Measurements from ENCODE around the gene SPINK1.

DNA sequence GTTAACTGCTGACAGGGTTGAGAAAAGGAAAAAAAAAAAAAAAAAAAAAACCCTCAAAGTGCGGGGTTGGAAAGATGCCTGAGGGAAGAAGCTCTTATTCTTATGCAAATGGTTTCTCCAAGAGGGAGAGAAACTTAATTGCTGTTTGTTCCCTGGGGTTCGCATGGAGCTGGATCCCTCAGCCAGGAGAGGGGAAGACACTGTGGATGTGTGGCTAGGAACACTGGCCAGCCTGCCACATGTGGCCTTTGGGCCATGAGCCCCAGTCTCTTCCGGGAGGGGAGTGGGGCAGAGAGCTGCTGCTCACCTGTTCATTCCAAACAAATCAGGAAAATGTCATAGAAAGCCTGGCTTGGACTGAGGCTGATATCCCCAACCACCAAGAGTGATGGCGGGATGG lies 37.6 kb upstream of the SPINK1 start:
- no peak for TF ChIP-seq POLR2AphosphoS5 (IDR thresholded peaks at IDR 0.05)
- TF ChIP-seq CTCF (IDR thresholded peaks at IDR 0.05; ENCODE audit: poor library complexity, severe bottlenecking): no peak
- TF ChIP-seq RAD21 (conservative IDR thresholded peaks at IDR 0.05): no peak
- TF ChIP-seq EP300 (conservative IDR thresholded peaks at IDR 0.05; ENCODE audit: poor library complexity, severe bottlenecking): no peak
- TF ChIP-seq TAF1 (IDR thresholded peaks at IDR 0.05; ENCODE audit: low read depth): no peak
- TF ChIP-seq, protein P1, sequence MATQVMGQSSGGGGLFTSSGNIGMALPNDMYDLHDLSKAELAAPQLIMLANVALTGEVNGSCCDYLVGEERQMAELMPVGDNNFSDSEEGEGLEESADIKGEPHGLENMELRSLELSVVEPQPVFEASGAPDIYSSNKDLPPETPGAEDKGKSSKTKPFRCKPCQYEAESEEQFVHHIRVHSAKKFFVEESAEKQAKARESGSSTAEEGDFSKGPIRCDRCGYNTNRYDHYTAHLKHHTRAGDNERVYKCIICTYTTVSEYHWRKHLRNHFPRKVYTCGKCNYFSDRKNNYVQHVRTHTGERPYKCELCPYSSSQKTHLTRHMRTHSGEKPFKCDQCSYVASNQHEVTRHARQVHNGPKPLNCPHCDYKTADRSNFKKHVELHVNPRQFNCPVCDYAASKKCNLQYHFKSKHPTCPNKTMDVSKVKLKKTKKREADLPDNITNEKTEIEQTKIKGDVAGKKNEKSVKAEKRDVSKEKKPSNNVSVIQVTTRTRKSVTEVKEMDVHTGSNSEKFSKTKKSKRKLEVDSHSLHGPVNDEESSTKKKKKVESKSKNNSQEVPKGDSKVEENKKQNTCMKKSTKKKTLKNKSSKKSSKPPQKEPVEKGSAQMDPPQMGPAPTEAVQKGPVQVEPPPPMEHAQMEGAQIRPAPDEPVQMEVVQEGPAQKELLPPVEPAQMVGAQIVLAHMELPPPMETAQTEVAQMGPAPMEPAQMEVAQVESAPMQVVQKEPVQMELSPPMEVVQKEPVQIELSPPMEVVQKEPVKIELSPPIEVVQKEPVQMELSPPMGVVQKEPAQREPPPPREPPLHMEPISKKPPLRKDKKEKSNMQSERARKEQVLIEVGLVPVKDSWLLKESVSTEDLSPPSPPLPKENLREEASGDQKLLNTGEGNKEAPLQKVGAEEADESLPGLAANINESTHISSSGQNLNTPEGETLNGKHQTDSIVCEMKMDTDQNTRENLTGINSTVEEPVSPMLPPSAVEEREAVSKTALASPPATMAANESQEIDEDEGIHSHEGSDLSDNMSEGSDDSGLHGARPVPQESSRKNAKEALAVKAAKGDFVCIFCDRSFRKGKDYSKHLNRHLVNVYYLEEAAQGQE (IDR thresholded peaks at IDR 0.05; ENCODE audit: borderline replicate concordance): no peak
- TF ChIP-seq EZH2 (IDR thresholded peaks at IDR 0.05; ENCODE audit: borderline replicate concordance, insufficient read depth, low read length, poor library complexity, severe bottlenecking): no peak
